HepG2 (cell line): ENCODE results near the gene KANSL3. TPM values are rescaled to one million over a fixed set of nuclear protein-coding genes. Genes with fewer than 3 reads are reported as not detected.

Source experiments
- CBFB ChIP-seq: sonication (generic); formaldehyde crosslinking; IDR thresholded peaks from 2 replicates; pipeline ENCODE4 v1.4.0; 2020; ENCODE audit warnings: missing genetic modification reagents
- CC2D1A ChIP-seq: sonication (generic); formaldehyde crosslinking; IDR thresholded peaks from 2 replicates; pipeline ENCODE4 v1.8.1; 2023; ENCODE audit warnings: mild to moderate bottlenecking, missing genetic modification reagents
- CHD2 ChIP-seq: IDR thresholded peaks from 2 replicates; pipeline ENCODE4 v1.6.1; 2011; ENCODE audit warnings: low read depth, low read length, improper control_type of control experiment
- GATAD2A ChIP-seq: IDR thresholded peaks from 2 replicates; pipeline ENCODE4 v1.6.1; 2016
- GLI4 ChIP-seq: sonication (generic); formaldehyde crosslinking; IDR thresholded peaks from 2 replicates; pipeline ENCODE4 v1.5.1; 2020; ENCODE audit warnings: missing genetic modification reagents, mild to moderate bottlenecking, moderate library complexity, borderline replicate concordance
- NFYB ChIP-seq: sonication (generic); formaldehyde crosslinking; IDR thresholded peaks from 2 replicates; pipeline ENCODE4 v1.4.0; 2020; ENCODE audit warnings: missing genetic modification reagents
- NR0B2 ChIP-seq: sonication (generic); formaldehyde crosslinking; IDR thresholded peaks from 2 replicates; pipeline ENCODE4 v1.4.0; 2020; ENCODE audit warnings: mild to moderate bottlenecking, missing genetic modification reagents
- PLSCR1 ChIP-seq: sonication (generic); formaldehyde crosslinking; IDR thresholded peaks from 2 replicates; pipeline ENCODE4 v1.5.0; 2020; ENCODE audit warnings: missing genetic modification reagents, mild to moderate bottlenecking, borderline replicate concordance
- PRDM15 ChIP-seq: sonication (generic); formaldehyde crosslinking; IDR thresholded peaks from 2 replicates; pipeline ENCODE4 v1.4.0; 2020; ENCODE audit warnings: missing genetic modification reagents
- PREB ChIP-seq: sonication (generic); formaldehyde crosslinking; IDR thresholded peaks from 2 replicates; pipeline ENCODE4 v1.4.0; 2020; ENCODE audit warnings: missing genetic modification reagents
- SOX13 ChIP-seq, 3 experiments: fragments of 450-650 bp in 1 of 3; sonication (generic) in 1 of 3; formaldehyde crosslinking in 1 of 3; IDR thresholded peaks in 2 of 3; conservative IDR thresholded peaks in 1 of 3; 2 replicates each; pipeline versions ENCODE4 v1.5.0 to v1.6.1; 2016 to 2020; ENCODE audit warnings: antibody characterized with exemption in 1 of 3, mild to moderate bottlenecking in 1 of 3, missing compliant biosample characterization in 1 of 3, missing genetic modification reagents in 1 of 3, moderate library complexity in 1 of 3
- SOX5 ChIP-seq: IDR thresholded peaks from 2 replicates; pipeline ENCODE4 v1.6.1; 2016; ENCODE audit warnings: borderline replicate concordance
- TCF7 ChIP-seq: sonication (generic); IDR thresholded peaks from 2 replicates; pipeline ENCODE4 v1.6.1; 2016; ENCODE audit warnings: antibody characterized with exemption, low read depth
- TCF7L2 ChIP-seq: IDR thresholded peaks from 2 replicates; pipeline ENCODE4 v1.6.1; 2011; ENCODE audit warnings: mild to moderate bottlenecking, low read depth, low read length, moderate library complexity
- TOPORS ChIP-seq: sonication (generic); formaldehyde crosslinking; IDR thresholded peaks from 2 replicates; pipeline ENCODE4 v1.8.0; 2023; ENCODE audit warnings: mild to moderate bottlenecking, missing genetic modification reagents
- ZNF10 ChIP-seq: sonication (generic); formaldehyde crosslinking; IDR thresholded peaks from 2 replicates; pipeline ENCODE4 v1.4.0; 2020; ENCODE audit warnings: mild to moderate bottlenecking, low read depth, missing genetic modification reagents, borderline replicate concordance
- ZNF281 ChIP-seq: sonication (generic); formaldehyde crosslinking; IDR thresholded peaks from 2 replicates; pipeline ENCODE4 v1.4.0; 2020; ENCODE audit warnings: missing genetic modification reagents, borderline replicate concordance
- ZNF333 ChIP-seq: sonication (generic); formaldehyde crosslinking; IDR thresholded peaks from 2 replicates; pipeline ENCODE4 v1.4.0; 2020; ENCODE audit warnings: mild to moderate bottlenecking, missing genetic modification reagents, borderline replicate concordance
- ZNF746 ChIP-seq: sonication (generic); formaldehyde crosslinking; IDR thresholded peaks from 2 replicates; pipeline ENCODE4 v1.8.0; 2022; ENCODE audit warnings: mild to moderate bottlenecking, missing genetic modification reagents
- polyA plus RNA-seq, 8 experiments: library from polyadenylated mRNA; depleted of rRNA in 3 of 8; stranded (reverse) in 7 of 8; unstranded in 1 of 8; fragments of >200 nt; fragmentation: Illumina TruSeq in 4 of 8; extraction: Trizol in 4 of 8; gene quantifications; 2 replicates each; pipeline versions ENCODE4 v1.2.1 to v1.2.3, GENCODE V29; 2011 to 2016; ENCODE audit warnings: low read depth in 4 of 8, missing spikeins in 1 of 8, mixed read lengths in 1 of 8; ENCODE audit not compliant: insufficient read depth in 1 of 8
- total RNA-seq, 5 experiments: library from RNA; depleted of rRNA; stranded (reverse); fragments of >200 nt; fragmentation: Illumina TruSeq; extraction: Trizol; gene quantifications; 2 replicates each; pipeline ENCODE4 v1.2.3, GENCODE V29; 2016; ENCODE audit warnings: low read depth in 1 of 5

The KANSL3 gene
- total and polyA plus RNA-seq, 2 of the 13 experiments (the other 11 are each of a cell fraction or from before 2014, with no cell fraction given) = 20.8 to 37.3 TPM

- TF ChIP-seq ZNF281 (CRISPR knock-in tag) (peak; percentile 58; the same call in 1 of the 2 replicates), SOX13 (IDR thresholded peaks at IDR 0.05) (no peak; the same call in 1 of the 2 replicates), SOX13 (CRISPR knock-in tag; conservative IDR thresholded peaks at IDR 0.05 in 1 of 2, IDR thresholded peaks at IDR 0.05 in 1 of 2) (peak in 1 of 2 experiments; percentile 77; a peak in 2 of 4 replicates), ZNF10 (CRISPR knock-in tag) (no peak), TCF7 (no peak), PLSCR1 (no peak), TCF7L2 (no peak), ZNF333 (peak; percentile 65; the same call in 1 of the 2 replicates), TOPORS (CRISPR knock-in tag) (peak; percentile 91), SOX5 (CRISPR knock-in tag) (peak; percentile 81; the same call in 1 of the 2 replicates), CBFB (CRISPR knock-in tag) (no peak; the same call in none of the 2 replicates), GLI4 (CRISPR knock-in tag) (peak; percentile 46; the same call in 1 of the 2 replicates), CHD2 (no peak), NFYB (CRISPR knock-in tag) (no peak), CC2D1A (CRISPR knock-in tag) (no peak), ZNF746 (CRISPR knock-in tag) (no peak; the same call in 1 of the 2 replicates), GATAD2A (CRISPR knock-in tag) (no peak), PREB (no peak), PRDM15 (CRISPR knock-in tag) (peak; percentile 72; the same call in 1 of the 2 replicates), NR0B2 (peak; percentile 86; the same call in 1 of the 2 replicates)
Observed at GRCh38 chr2:96549967-96550786, 87.9 kb downstream of the KANSL3 start (continued).
